Measurements from ENCODE around the gene CX3CR1.

Gene CX3CR1

DNA sequence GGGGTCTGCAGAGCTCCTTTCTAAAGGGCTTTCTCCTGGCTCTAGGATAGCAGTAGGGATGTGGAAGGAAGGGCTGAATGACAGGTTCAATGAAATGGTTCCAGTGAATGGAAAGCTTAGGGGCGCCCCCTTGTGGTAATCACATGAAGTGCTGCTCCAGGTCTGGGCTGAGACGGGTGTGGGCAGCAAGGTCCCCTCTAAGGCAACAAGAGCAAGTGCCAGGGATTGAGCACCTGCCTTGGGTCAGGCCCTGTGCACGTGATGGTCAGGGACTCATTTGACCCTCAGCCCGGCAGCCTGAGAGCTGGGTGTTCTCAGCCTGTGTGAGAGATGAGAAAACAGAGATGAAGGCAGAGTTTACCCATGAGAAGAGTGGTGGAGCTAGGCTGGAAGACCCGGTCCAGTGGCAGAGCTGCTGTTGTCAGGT, 12.1 kb upstream of the CX3CR1 start:
- peak; percentile 53 to 63 (median 63) for DNase-seq (ENCODE audit: low read depth in 3 of 3)

DNA sequence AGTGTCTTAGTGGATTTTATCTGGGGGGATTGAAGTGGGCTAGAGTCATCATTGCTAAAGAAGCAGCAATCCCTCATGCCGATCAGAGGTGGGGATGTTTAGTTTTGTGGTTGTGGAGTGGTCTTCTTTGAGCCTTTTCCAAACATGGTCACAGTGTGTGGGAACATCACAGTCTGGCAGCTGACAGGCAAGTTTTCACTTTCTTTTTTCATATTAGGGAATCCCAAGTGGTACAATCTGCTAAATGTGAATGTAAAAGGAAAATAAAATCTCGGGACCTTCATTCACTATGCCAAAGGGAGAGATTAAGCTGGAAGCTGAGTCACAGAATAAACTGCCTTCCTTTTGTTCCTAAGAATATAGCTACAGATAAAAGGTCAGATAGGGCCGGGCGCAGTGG, 10.4 kb upstream of the CX3CR1 start:
- DNase-seq (ENCODE audit: low read depth in 3 of 3), result no peak

DNA sequence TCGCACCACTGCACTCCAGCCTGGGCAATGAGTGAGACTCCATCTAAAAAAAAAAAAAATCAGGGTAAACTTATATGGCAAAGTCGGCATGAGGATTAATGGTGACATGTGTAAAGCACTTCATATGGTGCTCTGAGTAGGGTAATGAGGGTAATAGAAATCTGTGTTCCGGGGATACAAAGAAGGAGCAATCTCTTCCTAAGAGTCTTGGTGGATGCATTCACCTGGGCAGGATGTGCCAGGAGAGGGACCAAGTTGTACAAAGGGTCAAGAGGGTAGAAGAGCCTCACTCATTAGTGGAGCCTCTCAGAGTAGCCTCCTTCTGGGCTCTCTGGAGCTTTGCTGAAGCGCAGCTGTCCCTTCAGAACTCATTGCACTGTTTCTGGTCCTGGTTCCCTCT, 9.3 kb upstream of the CX3CR1 start:
- no peak for DNase-seq (ENCODE audit: low read depth in 3 of 3)

DNA sequence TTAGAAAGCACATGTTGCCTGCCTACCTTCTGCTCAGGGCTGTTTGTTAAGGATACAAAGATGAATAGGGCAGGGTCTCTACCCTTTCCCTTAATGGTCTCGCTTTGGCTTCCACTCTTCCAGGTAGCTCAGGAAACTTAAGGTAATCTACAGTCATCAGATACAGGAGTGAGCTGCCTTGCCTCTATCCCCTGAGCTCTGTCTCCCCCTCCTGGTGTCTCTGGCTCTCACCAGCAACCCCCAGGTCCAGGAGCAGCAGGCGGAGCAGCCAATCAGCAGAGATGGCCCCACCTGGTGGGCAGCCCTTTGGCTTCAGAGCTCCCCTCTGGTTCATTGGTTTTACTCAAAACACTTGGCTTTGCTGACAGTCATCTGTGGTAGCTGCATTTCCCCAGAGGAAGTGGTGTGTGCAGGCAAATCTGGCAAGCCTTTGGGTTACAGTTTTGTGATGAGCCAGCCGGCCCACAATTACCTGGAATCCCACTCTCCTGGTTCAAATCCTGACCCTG, 8.5 kb upstream of the CX3CR1 start:
- peak; percentile 39 to 66 (median 63) for DNase-seq (ENCODE audit: low read depth in 3 of 3)

DNA sequence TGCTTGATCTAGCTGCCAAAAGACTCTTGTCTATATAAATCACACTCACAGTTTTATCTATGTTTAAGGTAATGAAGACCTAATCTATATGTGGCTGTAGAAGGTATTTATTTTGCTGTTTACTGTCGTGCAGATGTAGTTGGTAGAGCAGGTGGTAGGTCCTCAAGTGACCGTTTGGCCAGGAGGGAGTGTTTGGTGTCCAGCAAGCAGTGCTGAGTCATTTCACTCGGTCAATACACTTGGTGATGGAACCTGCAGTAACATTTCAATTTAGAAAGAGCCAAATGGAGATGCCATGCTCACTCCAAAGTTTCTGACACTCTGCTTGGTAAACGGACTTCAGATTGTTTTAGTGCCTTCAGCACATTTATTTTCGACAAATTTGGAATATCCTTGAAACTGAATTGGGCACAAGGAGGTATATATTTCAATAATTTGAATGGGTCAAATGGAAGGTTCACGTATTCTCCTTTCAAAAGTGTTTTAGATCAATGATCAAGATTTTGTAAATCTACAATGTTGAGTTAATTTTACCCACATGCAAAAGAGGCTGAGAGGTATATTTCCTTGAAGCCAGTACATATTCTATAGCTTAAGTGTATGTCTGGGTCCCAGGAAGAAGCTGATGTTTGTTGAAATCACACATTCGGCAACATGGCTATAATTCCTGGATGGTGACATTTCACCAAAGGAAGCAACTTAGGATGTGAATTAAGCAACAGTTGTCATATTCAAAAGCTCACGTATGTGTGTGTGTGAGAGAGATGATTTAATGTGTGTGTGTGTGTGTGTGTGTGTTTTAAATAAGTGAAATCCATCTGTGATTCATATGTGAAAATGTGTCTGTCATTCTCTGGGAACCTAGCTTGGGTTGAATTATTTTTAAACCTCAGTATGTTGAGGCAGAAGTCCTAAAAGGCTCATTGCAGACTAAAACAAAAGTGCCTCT, 7.7 kb upstream of the CX3CR1 start:
- no peak for DNase-seq (ENCODE audit: low read depth in 3 of 3)

DNA sequence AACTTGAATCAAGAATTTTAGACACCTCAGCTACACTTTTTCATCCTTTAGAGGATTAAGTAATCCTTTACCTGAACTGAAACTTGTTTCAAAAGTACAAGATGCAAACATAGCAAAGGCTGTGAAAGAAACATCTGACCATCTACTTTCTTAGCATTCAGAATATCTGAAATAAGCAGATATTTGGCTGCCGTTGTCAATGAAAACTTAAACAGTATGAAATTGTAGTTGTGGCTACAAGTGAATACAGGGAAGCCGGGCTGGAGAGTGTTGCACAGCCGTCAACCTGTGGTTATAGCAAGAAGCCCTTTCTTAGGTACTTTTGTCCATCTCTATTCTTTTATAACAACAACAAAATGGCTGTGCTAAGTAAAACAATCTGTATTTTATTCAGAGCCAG, 6.9 kb upstream of the CX3CR1 start:
- no peak for DNase-seq (ENCODE audit: low read depth in 3 of 3)

DNA sequence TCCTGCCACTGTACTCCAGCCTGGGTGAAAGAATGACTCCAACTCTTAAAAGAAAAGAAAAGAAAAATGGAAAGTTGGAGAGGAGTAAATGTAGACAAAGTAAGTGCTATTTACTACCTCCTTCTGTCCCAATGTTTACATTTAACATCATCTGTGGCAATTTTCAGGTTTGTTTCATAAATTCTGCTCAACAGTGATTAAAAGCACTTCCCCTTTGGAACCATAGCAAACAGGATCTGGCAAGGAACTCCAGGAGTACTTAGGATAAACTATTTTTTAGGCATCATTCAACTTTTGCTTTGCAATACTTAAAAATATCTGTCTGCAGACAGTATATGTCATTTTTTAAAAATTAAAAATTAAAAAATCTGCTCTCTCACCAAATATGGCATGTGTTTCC, 5.5 kb upstream of the CX3CR1 start:
- no peak for DNase-seq (ENCODE audit: low read depth in 3 of 3)

DNA sequence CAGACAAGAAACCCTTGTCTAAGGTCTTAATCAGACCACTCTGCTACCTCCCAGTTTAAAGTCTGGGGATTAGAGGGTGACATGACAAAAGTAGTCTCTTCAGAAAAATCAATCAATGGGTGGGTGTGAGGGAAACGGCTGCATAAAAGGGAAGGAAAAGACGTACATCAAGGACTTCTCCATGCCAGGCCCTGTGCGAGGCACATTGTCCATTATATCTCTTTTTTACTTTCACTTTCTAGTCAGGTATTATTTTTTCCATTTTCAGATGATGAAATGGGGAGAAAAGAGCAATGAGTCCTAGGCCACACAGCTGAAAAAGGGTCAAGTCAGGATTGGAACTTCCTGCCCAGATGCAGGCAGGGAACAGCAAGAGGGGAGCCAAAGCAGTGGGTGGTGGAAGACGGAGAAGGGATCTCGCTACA, 4.6 kb upstream of the CX3CR1 start:
- DNase-seq (ENCODE audit: low read depth in 3 of 3), result no peak

DNA sequence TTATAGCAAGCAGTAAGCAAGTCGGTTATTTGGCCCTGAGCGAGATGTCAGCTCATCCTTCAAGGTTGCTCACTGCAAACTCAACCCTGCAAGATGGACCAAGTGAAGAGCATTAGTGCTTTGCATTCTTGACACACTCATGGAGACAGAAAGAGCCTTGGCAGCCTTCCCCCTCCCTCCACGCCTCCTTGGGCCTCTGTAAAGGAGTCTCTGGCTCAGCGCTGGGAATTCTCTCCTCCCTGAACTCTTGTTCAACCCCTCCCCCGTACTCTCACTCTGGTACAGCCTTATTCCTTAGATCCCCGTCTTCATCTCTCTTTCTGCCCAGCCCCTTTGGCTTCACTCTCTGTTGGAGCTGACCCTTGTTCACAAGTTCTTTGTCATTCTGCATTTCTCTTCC, 2.2 kb upstream of the CX3CR1 start:
- DNase-seq (ENCODE audit: low read depth in 3 of 3), result no peak

DNA sequence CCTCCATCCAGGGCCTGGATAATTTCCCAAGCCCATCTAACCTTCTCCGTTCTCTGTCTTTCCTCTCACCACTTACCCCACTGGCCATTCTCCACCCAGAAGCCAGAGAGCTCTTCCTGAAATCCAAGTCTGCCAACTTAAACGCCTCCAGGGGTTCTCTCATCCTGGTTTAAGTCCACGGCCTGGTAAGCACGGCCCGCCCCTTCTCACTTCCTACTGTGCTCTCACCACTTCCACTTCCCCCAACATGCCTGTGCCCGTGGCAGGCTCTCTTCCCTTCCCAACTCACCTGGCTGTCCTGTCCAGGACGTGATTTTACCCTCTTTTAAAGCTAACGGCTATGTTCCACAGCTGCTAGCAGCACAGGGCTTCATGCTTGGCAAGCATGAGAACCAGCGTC, 1.7 kb upstream of the CX3CR1 start:
- no peak for DNase-seq (ENCODE audit: low read depth in 3 of 3)

DNA sequence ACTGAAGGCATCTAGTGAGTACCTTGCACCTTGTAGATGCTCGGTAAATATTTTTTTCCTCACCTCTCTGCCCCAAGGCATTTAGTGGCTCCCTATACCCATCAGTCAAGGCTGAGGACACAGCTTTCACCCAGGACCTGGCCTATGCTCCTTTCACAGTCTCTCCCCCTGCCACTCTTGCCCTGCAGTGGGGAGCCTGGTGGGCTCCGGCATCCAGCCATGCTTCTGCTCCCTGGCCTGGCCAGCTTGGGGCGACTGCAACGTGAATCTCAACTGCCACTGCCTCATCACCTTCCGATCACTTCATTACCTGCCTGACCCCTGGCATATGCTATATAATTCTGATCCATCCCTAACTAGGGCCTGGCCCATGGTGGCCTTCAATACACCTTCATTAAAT, 735 bp upstream of the CX3CR1 start:
- no peak for DNase-seq (ENCODE audit: low read depth in 3 of 3)

DNA sequence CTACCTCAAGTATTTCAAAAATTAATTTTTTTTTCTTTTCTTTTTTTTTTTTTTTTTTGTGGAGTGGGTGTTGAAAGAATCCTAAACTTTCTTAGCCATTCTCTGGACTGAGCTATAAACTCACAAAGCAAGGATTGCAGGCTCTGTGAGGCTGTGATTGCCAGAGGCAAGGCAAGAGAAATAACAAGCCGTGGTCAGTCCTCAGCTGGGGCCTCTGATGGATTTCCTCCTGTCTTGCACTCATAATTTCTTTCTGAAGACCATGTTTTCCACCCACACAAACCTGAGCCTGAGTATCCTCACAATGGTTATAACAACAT, 1.3 kb downstream of the CX3CR1 start:
- no peak for DNase-seq (ENCODE audit: low read depth in 3 of 3)

DNA sequence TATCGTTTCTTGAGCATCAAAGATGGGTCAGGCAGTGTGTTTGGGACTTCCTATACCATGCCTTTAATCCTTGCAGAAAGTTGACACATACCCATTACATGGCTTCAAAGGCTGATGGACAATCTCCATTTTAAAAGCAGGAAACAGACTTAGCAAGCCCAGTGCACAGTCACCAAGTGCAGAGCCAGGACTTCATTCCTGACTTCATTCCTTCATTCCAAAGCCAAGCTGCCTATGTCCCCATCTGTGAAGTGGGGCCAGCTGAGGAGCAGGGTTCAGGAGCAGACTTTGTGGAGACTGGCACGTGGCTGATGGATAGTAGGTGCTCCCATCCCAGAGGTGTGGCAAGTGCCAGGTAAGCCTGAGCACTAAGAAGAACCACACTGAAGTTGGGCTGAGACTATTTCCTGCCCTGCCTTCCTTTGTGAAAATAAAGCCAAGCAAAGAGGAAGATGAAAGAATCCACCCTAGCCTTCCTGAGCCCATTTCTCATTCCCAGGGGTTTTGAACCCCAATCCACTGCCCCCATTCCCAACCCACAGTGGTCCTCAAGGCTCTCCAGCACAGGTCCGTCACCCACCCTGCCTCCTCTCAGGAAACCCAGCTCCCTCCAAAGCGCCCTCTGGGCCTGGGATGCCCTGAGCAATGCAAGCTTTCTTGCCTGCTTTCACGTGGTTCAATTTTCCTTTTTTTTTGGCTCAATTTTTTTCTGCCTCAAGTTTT, 1.8 kb downstream of the CX3CR1 start:
- no peak for DNase-seq (ENCODE audit: low read depth in 3 of 3)

DNA sequence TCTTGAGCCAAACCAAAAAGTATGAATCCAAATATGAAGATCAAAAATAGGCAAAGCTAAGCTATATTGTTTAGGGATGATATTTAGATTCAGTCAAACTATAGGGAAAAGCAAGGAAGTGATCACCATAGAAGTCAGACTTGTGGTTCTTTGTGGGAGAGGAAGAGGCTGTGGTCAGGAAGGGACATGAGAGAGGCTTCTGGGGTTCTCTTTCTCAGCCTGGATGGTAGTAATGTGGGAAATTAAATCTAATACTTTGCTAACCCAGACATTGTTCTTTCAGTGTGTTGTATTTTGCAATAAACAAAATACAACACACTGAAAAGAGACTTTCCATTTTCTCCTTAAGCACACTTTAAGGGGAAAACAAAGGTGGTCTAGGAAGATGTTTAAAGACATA, 3.1 kb downstream of the CX3CR1 start:
- DNase-seq (ENCODE audit: low read depth in 3 of 3), result no peak

DNA sequence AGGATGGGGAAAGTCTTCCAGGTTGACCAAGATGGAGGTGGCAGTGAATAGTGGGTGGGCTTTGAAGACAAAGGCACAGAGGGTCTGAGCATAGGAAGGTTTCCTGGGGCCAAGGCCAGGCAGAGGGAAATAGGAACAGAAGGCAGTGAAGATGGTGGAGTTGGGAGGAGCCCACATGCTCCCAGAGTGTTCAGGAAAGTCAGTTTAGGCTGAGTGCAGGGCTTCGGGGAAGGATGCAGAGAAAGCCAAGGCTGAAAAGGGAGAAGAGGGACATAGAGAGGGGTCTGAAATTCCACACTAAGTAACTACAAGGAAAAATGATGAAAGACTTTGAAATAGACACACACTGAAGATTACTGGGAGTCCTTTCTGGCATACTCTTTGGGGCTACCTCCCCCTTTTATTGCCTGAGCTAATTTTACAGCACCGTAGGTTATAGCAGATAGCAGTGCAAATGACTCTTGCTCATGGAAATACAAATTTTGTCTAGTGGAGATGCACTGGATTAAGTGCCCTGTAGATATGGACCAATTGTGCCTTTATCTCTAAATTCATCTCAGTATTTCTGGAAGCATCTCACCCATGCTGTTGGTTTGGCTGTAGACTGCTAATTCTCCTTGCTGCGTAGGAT, 3.8 kb downstream of the CX3CR1 start:
- DNase-seq (ENCODE audit: low read depth in 3 of 3), result no peak

DNA sequence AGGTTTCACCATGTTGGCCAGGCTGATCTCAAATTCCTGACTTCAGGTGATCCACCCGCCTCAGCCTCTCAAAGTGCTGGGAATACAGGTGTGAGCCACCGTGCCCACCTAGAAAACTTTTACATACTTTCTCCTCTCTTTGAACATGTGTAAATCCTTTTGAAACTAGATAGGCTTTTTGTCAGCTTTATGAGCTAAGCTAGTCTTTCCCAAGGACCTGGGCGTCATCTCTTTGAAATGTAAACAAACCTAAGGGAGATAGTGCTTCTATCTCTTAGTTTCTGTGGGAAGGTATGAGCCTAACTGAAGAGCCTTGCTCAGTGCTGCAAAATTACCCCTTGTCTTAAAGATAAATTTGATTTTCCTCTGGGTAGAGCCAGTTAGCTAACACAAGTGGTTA, 4.8 kb downstream of the CX3CR1 start:
- no peak for DNase-seq (ENCODE audit: low read depth in 3 of 3)

DNA sequence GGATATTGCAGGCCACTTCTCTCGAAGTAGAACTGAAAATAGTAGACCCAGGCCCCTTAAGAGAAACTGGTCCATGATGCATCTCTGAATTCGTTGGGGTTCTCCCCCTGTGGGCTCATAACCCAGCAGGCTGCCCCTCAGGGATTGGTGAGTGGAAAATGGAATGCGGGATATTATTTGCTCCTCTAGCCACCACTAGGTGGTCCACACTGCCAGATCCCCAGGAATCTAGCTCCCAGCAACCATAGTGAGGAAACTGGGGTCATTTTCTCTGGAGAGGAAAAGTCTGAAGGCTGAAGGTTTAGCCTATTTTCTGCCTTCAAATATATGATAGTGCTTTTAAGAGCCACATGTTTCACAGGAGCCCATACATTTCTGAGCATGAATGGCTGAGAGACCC, 6.7 kb downstream of the CX3CR1 start:
- DNase-seq (ENCODE audit: low read depth in 3 of 3), result no peak

DNA sequence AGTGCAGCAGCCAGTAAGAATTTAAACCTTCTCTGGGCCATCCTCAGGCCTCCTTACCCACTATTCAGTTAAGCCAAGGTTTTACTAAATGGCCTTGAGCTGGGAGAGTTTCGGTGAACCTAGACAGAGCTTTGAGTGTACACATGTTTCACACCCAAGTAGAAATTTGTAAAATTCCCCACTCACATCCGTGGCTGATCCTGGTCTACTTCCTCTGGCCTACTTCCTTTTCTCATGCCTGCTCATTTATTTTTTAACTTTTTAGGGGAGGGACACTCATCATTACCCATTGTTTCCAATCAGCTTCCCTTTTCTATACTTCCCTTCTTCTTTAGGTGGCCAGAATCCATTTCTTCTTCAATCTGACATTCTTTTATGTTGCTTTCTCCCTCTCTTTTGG, 7.6 kb downstream of the CX3CR1 start:
- DNase-seq (ENCODE audit: low read depth in 3 of 3), result no peak

DNA sequence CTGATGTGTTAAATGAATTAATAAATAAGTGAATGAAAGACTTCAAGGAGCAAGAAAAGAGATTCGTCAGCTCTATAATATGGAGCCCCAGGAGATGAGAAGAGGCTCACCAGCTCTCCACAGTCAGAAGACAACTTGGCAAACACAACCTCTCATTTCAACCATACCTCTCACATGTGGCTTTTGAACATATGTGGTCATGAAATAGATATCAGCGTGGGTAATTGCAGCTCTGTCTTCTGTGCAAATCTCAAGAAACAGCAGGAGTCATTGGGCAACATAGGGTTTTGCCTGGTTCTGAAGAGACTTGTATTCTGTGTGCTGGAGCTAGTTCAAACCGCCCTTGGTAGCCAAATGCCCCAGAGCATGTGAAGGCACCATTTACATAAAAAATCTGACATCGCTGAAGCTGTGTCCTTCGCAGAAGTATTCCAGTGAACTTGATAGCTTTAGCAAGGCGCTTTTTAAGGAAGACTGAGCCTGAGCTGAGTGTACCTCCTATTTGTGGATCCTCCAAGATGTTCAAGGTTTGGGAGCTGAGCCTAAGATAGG, 8.4 kb downstream of the CX3CR1 start:
- DNase-seq (ENCODE audit: low read depth in 3 of 3), result no peak

DNA sequence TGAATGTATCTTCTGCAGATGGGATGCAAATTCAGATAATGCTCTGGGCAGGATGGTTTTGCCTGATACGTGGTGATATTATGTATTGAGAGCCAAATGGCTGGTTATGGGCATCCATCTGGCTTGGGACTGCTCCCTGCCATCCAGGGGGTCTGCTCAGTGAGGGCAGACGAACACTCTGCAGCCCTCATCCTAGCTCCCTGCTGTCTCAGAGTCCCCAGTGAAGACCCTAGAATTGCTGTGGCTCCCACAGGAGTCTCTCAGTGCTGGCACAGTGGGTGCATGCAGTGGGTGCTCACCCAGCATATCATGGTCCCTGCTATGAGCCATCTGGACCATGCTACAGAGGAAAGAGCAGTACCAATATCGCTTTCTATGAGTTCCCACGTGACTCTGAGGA, 10.3 kb downstream of the CX3CR1 start:
- DNase-seq (ENCODE audit: low read depth in 3 of 3), result no peak

DNA sequence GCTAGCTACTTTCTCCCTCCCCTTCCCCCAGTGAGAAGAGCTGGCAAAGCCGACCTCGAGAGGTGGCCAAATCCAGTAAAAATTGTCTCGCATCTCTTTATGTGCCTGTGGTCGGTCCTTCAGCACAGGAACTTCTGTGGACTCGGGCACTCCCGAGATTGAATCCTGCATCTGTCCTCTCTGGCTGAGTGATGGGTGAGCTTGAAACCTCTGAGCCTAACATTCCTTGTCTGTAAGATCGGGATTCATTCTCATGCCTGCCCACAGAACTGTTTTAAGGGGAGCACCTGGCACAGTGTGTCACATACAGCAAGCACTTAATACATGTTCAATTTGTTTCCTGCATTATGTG, 11.3 kb downstream of the CX3CR1 start:
- no peak for DNase-seq (ENCODE audit: low read depth in 3 of 3)

All from stimulated activated CD4-positive, alpha-beta T cell treated with anti-CD3 and anti-CD28 coated beads, TNF-alpha, amount 100 ng/mL, for 4 hours (primary cell).